OCI-LY7 (cell line): Measurements from ENCODE around the gene TARS3. TPM values are rescaled to one million over a fixed set of nuclear protein-coding genes. Genes with fewer than 3 reads are reported as not detected.

ENCODE experiments used
- BruUV-seq: library from RNA; stranded (reverse); fragments of 400-500 nt; replicated peaks from 2 replicates; lab custom pipeline; 2021; lab: Mats Ljungman, UMichigan
- CTCF ChIA-PET: fragments of 300-600 bp; sonication (Branson Sonifier 250); formaldehyde crosslinking; loops from one replicate; lab custom pipeline; 2022; ENCODE audit warnings: antibody characterized with exemption; ENCODE audit not compliant: unreplicated experiment; lab: Charles Lee
- POLR2A ChIA-PET: fragments of 300-600 bp; sonication (Branson Sonifier 250); formaldehyde crosslinking; loops from one replicate; lab custom pipeline; 2022; ENCODE audit warnings: antibody characterized with exemption; lab: Charles Lee
- DNase-seq: peaks from one replicate; pipeline ENCODE4 v3.0.0-alpha.2; 2015; ENCODE audit warnings: low spot score
- H2AFZ ChIP-seq: fragments of 200-600 bp; sonication (generic), shearing (Covaris generic); 2 replicates; pipeline ENCODE4 v1.6.1; 2014; ENCODE audit warnings: mild to moderate bottlenecking, antibody characterized with exemption, low read length, moderate library complexity
- H3K27ac ChIP-seq: fragments of 200-600 bp; sonication (generic); 2 replicates; pipeline ENCODE4 v1.5.1; 2014; ENCODE audit warnings: mixed run types, low read depth, mild to moderate bottlenecking, moderate library complexity, low read length, inconsistent platforms; ENCODE audit not compliant: poor library complexity, severe bottlenecking
- H3K36me3 ChIP-seq: fragments of 200-600 bp; sonication (generic); 2 replicates; pipeline ENCODE4 v1.6.1; 2014; ENCODE audit warnings: mild to moderate bottlenecking, antibody characterized with exemption, low read length, moderate library complexity, mixed read lengths; ENCODE audit not compliant: insufficient read depth
- H3K4me1 ChIP-seq: fragments of 200-600 bp; sonication (generic); 2 replicates; pipeline ENCODE4 v1.5.1; 2014; ENCODE audit warnings: mild to moderate bottlenecking, low read length; ENCODE audit not compliant: insufficient read depth, poor library complexity, severe bottlenecking
- H3K4me2 ChIP-seq: fragments of 200-600 bp; sonication (generic); 2 replicates; pipeline ENCODE4 v1.6.1; 2014; ENCODE audit warnings: mild to moderate bottlenecking, low read length
- H3K4me3 ChIP-seq: fragments of 200-600 bp; sonication (generic); 2 replicates; pipeline ENCODE4 v1.5.1; 2014; ENCODE audit warnings: mild to moderate bottlenecking, low read depth, low read length; ENCODE audit not compliant: poor library complexity, severe bottlenecking
- H3K79me2 ChIP-seq: fragments of 200-600 bp; sonication (generic); 2 replicates; pipeline ENCODE4 v1.6.1; 2016; ENCODE audit warnings: low read depth, mild to moderate bottlenecking, low read length, moderate library complexity, mixed read lengths; ENCODE audit not compliant: insufficient read depth
- H3K9me2 ChIP-seq: fragments of 200-600 bp; sonication (generic); 2 replicates; pipeline ENCODE4 v1.6.1; 2016; ENCODE audit warnings: mild to moderate bottlenecking, low read length, mixed read lengths; ENCODE audit not compliant: insufficient read depth
- H3K9me3 ChIP-seq: fragments of 200-600 bp; sonication (generic); 2 replicates; pipeline ENCODE4 v1.6.1; 2014; ENCODE audit warnings: mild to moderate bottlenecking, mixed run types, low read length, mixed read lengths
- H4K20me1 ChIP-seq: fragments of 200-600 bp; sonication (generic); 2 replicates; pipeline ENCODE4 v1.6.1; 2014; ENCODE audit warnings: mild to moderate bottlenecking, antibody characterized with exemption, low read length, moderate library complexity, mixed read lengths; ENCODE audit not compliant: insufficient read depth
- EZH2phosphoT487 ChIP-seq: fragments of 200-600 bp; sonication (generic); IDR thresholded peaks from 2 replicates; pipeline ENCODE4 v1.6.1; 2018; ENCODE audit warnings: low read depth, borderline replicate concordance, mild to moderate bottlenecking, mixed run types, antibody characterized with exemption, low read length, moderate library complexity, mixed read lengths
- intact Hi-C: fragments of 100-400 bp; cut with micrococcal nuclease; formaldehyde crosslinking; loops from one replicate; pipeline ENCODE4 v1.10.0; 2022; ENCODE audit not compliant: unreplicated experiment
- total RNA-seq, 2 experiments: library from RNA; depleted of rRNA in 1 of 2; stranded (reverse); fragments of >200 nt in 1 of 2; shearing (Covaris generic) in 1 of 2; gene quantifications; 2 replicates each; pipeline ENCODE4 v1.2.3, GENCODE V29; 2014 to 2022
- TF ChIP-seq, protein P1 (sequence below): fragments of 200-600 bp; sonication (generic); conservative IDR thresholded peaks from 2 replicates; pipeline ENCODE4 v1.5.1; 2014; ENCODE audit warnings: mild to moderate bottlenecking, antibody characterized with exemption, low read length, moderate library complexity, mixed read lengths

The TARS3 gene
- total RNA-seq, 2 experiments from 2014 or later = 7.1 to 11.0 TPM

DNA sequence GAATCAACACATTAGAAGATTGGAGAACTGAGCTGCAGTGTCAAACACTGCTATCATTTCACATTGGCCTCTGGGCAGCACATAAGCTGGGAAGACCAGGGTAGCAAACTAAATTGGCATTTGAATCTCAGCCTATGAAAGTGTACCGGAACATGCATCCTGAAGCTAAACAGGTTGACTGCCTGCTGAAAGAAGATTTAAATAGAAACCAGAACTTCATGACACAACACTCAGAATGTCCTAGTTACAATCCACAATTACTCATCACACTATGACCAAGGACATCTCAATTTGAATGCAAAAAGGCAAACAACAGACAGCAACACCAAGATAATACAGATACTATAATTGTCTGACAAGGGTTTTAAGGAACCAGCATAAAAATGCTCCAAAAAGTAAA, 98.3 kb downstream of the TARS3 start:
- Histone ChIP-seq H3K4me2 (no peak overlapping the region), H3K4me1 (no peaks in the 10 kb centered on the region), H4K20me1 (no peaks in the 10 kb centered on the region), H3K79me2 (no peaks in the 10 kb centered on the region), H3K27ac (no peak overlapping the region), H2AFZ (no peak overlapping the region), H3K36me3 (no peaks in the 10 kb centered on the region), H3K4me3 (no peak overlapping the region), H3K9me3 (no peaks in the 10 kb centered on the region), H3K9me2 (no peaks in the 10 kb centered on the region)
- intact Hi-C loops = no loop called here
- ChIA-PET CTCF (no interaction called here), POLR2A (no interaction called here)
- BruUV-seq = no TSS peak
- TF ChIP-seq, protein P1, sequence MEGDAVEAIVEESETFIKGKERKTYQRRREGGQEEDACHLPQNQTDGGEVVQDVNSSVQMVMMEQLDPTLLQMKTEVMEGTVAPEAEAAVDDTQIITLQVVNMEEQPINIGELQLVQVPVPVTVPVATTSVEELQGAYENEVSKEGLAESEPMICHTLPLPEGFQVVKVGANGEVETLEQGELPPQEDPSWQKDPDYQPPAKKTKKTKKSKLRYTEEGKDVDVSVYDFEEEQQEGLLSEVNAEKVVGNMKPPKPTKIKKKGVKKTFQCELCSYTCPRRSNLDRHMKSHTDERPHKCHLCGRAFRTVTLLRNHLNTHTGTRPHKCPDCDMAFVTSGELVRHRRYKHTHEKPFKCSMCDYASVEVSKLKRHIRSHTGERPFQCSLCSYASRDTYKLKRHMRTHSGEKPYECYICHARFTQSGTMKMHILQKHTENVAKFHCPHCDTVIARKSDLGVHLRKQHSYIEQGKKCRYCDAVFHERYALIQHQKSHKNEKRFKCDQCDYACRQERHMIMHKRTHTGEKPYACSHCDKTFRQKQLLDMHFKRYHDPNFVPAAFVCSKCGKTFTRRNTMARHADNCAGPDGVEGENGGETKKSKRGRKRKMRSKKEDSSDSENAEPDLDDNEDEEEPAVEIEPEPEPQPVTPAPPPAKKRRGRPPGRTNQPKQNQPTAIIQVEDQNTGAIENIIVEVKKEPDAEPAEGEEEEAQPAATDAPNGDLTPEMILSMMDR = no peak
- TF ChIP-seq EZH2phosphoT487 = no peak
- DNase-seq = no peak

GRCh38 chr15:101625184-101625583, 99.1 kb downstream of the TARS3 start:
- BruUV-seq = no TSS peak
- Histone ChIP-seq H3K9me3 (no peaks in the 10 kb centered on the region), H4K20me1 (no peaks in the 10 kb centered on the region), H3K4me2 (no peak overlapping the region), H3K4me1 (no peaks in the 10 kb centered on the region), H3K4me3 (no peak overlapping the region), H3K9me2 (no peaks in the 10 kb centered on the region), H3K36me3 (no peaks in the 10 kb centered on the region), H3K79me2 (no peaks in the 10 kb centered on the region), H3K27ac (no peak overlapping the region), H2AFZ (no peak overlapping the region)
- TF ChIP-seq, protein P1 = no peak
- no peak for TF ChIP-seq EZH2phosphoT487
- intact Hi-C loops = no loop called here
- DNase-seq = no peak
- ChIA-PET POLR2A (no interaction called here), CTCF (no interaction called here)

DNA sequence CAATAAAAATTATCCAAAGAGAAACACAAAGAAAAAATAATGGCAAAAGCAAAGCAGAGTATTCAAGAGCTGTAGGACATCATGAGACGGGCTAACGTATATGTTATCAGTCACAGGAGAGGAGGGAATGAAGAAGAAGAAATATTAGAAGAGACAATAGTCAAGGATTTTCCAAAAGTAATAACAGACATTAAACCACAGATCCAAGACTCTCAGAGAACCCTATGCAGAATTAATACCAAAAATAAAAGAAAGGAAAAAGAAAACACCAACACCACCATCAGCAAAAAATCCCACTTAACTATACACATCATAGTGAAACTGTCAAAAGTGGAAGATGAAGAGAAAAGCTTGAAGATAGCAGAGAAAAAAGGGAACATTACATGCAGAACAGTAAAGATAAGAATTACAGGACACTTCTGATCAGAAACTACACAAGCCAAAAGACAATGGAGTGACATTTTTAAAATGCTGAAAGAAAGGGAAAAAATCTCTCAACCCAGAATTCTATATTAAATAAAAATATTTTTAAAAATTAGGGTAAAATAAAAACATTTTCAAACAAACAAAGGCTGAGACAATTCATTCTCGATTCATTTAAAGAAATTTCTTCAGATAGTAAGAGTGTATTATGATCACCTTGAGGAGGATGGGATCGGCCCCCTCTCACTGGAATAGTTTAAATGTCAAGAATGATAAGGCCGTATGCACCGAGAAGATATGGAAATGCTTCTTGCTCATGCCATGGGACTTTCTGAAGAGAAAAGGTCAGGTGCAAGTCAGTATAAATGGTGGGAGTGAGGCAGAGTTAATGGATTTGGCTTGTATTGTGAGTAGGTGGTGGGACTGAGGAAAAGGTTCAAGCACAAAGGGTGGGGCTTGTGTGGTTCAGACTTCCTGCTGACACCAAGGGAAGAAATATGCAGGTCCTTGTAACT, 100.6 kb downstream of the TARS3 start:
- TF ChIP-seq, protein P1 = no peak
- TF ChIP-seq EZH2phosphoT487 = no peak
- Histone ChIP-seq H3K79me2 (no peaks in the 10 kb centered on the region), H2AFZ (no peak overlapping the region), H3K4me3 (no peak overlapping the region), H3K4me1 (no peaks in the 10 kb centered on the region), H3K27ac (no peak overlapping the region), H3K4me2 (no peak overlapping the region), H3K9me2 (no peaks in the 10 kb centered on the region), H3K36me3 (no peaks in the 10 kb centered on the region), H3K9me3 (no peaks in the 10 kb centered on the region), H4K20me1 (no peaks in the 10 kb centered on the region)
- POLR2A ChIA-PET = interaction anchor here (1.4 kb wide), 1 partner anchor 17 kb away, joined by 5 read pairs; no protein-coding TSS in a partner anchor
- no TSS peak for BruUV-seq
- intact Hi-C loops = no loop called here
- CTCF ChIA-PET = no interaction called here
- DNase-seq = no peak
